GM19467 (cell line): ENCODE results near the gene NRN1.
"Not testable (repeated sequence)": the region's sequence is repeated elsewhere in the genome, so short reads cannot be mapped to it uniquely, and the experiment has no call there.

Source experiments
- ATAC-seq: cut with Tn5 transposase; IDR thresholded peaks from one replicate; pipeline ENCODE4 v1.9.1; 2021; ENCODE audit warnings: mild to moderate bottlenecking, moderate library complexity; ENCODE audit not compliant: unreplicated experiment

The NRN1 gene

GRCh38 chr6:6006428-6007365 lies at the start of gene NRN1:
Gene NRN1 (minus strand): TSS chr6:6006925. CDS start chr6:6006749, 176 bp downstream.
- ATAC-seq: no peak

- ATAC-seq: no peak
Measured at GRCh38 chr6:6052216-6052615, 45.5 kb upstream of the NRN1 start.

GRCh38 chr6:6046716-6047115 lies 40.0 kb upstream of the NRN1 start:
- no peak for ATAC-seq

- ATAC-seq: no peak
Measured at GRCh38 chr6:6039946-6040509, 33.3 kb upstream of the NRN1 start.

GRCh38 chr6:6037179-6037578 lies 30.5 kb upstream of the NRN1 start:
- no peak for ATAC-seq

- no peak for ATAC-seq
Measured at GRCh38 chr6:6033858-6034257, 27.1 kb upstream of the NRN1 start.

GRCh38 chr6:6026513-6027205 lies 19.9 kb upstream of the NRN1 start:
- no peak for ATAC-seq

- no peak for ATAC-seq
Measured at GRCh38 chr6:6025736-6026135, 19.0 kb upstream of the NRN1 start.

GRCh38 chr6:6024220-6024619 lies 17.5 kb upstream of the NRN1 start:
- ATAC-seq: no peak

GRCh38 chr6:6022841-6023240 lies 16.1 kb upstream of the NRN1 start:
- ATAC-seq: not testable (repeated sequence)

GRCh38 chr6:6008648-6009421 lies 2.1 kb upstream of the NRN1 start:
- peak; percentile 55 for ATAC-seq

GRCh38 chr6:6008089-6008647 lies 1.4 kb upstream of the NRN1 start:
- ATAC-seq: no peak

- ATAC-seq: no peak
Measured at GRCh38 chr6:6007366-6008088, 802 bp upstream of the NRN1 start.

- ATAC-seq: no peak
Measured at GRCh38 chr6:6006006-6006427, 708 bp downstream of the NRN1 start.

GRCh38 chr6:6005051-6006005 lies 1.4 kb downstream of the NRN1 start:
- ATAC-seq: no peak

- no peak for ATAC-seq
Measured at GRCh38 chr6:6004390-6004995, 2.2 kb downstream of the NRN1 start.

- no peak for ATAC-seq
Measured at GRCh38 chr6:6003621-6004366, 2.9 kb downstream of the NRN1 start.
